ENCODE measurements around the gene USP9X.
A peak's percentile ranks its signal among the peaks of the same experiment; 100 is the strongest.

USP9X gene

GRCh38 chrX:41066391-41066790 is 18.9 kb upstream of the USP9X start:
- no peak overlapping the region for H3K4me3 ChIP-seq (ENCODE audit: low read depth, low read length)
- no peak for TF ChIP-seq CTCF (IDR thresholded peaks at IDR 0.05; ENCODE audit: borderline replicate concordance, insufficient read depth, low read depth, low read length)

- TF ChIP-seq CTCF (IDR thresholded peaks at IDR 0.05; ENCODE audit: borderline replicate concordance, insufficient read depth, low read depth, low read length), result no peak
- no peak overlapping the region for H3K4me3 ChIP-seq (ENCODE audit: low read depth, low read length)
Measured at GRCh38 chrX:41066969-41067368, 18.3 kb upstream of the USP9X start.

GRCh38 chrX:41067721-41068120 is 17.5 kb upstream of the USP9X start:
- no peak overlapping the region for H3K4me3 ChIP-seq (ENCODE audit: low read depth, low read length)
- no peak for TF ChIP-seq CTCF (IDR thresholded peaks at IDR 0.05; ENCODE audit: borderline replicate concordance, insufficient read depth, low read depth, low read length)

GRCh38 chrX:41076742-41077141 is 8.5 kb upstream of the USP9X start:
- no peak for TF ChIP-seq CTCF (IDR thresholded peaks at IDR 0.05; ENCODE audit: borderline replicate concordance, insufficient read depth, low read depth, low read length)

GRCh38 chrX:41081821-41082220 is 3.4 kb upstream of the USP9X start:
- no peak overlapping the region for H3K4me3 ChIP-seq (ENCODE audit: low read depth, low read length)
- TF ChIP-seq CTCF (IDR thresholded peaks at IDR 0.05; ENCODE audit: borderline replicate concordance, insufficient read depth, low read depth, low read length), result no peak

More at GRCh38 chrX:41076742-41077141, 8.5 kb upstream of the USP9X start:
- H3K4me3 ChIP-seq (ENCODE audit: low read depth, low read length), result no peak overlapping the region

- no peak overlapping the region for H3K4me3 ChIP-seq (ENCODE audit: low read depth, low read length)
- no peak for TF ChIP-seq CTCF (IDR thresholded peaks at IDR 0.05; ENCODE audit: borderline replicate concordance, insufficient read depth, low read depth, low read length)
Measured at GRCh38 chrX:41082783-41083182, 2.5 kb upstream of the USP9X start.

GRCh38 chrX:41084044-41084892 is 977 bp upstream of the USP9X start:
- peak overlapping the region; percentile 75 for H3K4me3 ChIP-seq (ENCODE audit: low read depth, low read length)
- TF ChIP-seq CTCF (IDR thresholded peaks at IDR 0.05; ENCODE audit: borderline replicate concordance, insufficient read depth, low read depth, low read length), result no peak

All from GM12875 (cell line).